Right lung (tissue), 5 donors: ENCODE data around the gene EME2. TPM values are rescaled to one million over a fixed set of nuclear protein-coding genes. Genes with fewer than 3 reads are reported as not detected.

ENCODE experiments used
- DNase-seq, 2 donors: peaks; one replicate each; pipeline ENCODE4 v3.0.0-alpha.2; 2013
- polyA plus RNA-seq, 5 donors: library from polyadenylated mRNA; unstranded; fragments of 120-200 nt; gene quantifications; one replicate each; pipeline versions ENCODE4 v1.2.1 to v1.2.3, GENCODE V29; 2013; ENCODE audit warnings: inconsistent platforms in 1 of 5, low replicate concordance in 1 of 5; ENCODE audit not compliant: insufficient read length in 5 of 5, insufficient read depth in 1 of 5

Gene EME2
- polyA plus RNA-seq, 5 donors = 6.7 to 10.5 (median 7.8) TPM

DNA sequence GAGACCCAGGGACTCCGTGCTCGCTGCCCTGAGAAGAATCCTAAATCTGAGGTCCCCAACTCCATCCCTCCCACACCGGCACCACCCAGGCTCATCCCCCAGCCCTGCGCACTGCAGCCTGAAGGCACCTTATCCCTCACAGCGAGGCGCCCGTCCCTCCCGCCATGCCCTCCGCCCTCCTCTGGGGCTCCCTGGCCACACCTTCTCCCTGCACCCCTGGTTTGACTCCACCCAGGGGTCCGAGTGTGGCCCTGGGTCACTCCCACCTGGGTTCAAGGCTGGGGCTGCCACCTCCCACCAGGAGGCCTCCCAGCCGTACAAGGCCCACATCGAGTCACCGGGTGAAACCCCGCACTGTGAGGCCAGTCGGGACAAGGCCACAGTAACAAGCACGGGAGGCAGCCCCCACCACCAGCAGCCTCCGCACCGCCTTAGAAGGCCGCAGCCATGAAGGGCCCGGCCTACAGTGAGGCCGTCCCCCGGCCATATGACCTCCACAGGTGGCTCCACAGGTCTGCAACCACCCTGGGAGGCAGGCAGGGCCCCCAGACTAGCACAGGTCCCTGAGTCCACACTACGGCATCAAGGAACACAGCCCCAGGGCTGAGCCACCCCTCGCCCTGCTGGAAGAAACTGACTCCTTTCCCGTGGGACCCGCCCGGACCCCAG lies 45.7 kb downstream of the EME2 start:
- no peak for DNase-seq

DNA sequence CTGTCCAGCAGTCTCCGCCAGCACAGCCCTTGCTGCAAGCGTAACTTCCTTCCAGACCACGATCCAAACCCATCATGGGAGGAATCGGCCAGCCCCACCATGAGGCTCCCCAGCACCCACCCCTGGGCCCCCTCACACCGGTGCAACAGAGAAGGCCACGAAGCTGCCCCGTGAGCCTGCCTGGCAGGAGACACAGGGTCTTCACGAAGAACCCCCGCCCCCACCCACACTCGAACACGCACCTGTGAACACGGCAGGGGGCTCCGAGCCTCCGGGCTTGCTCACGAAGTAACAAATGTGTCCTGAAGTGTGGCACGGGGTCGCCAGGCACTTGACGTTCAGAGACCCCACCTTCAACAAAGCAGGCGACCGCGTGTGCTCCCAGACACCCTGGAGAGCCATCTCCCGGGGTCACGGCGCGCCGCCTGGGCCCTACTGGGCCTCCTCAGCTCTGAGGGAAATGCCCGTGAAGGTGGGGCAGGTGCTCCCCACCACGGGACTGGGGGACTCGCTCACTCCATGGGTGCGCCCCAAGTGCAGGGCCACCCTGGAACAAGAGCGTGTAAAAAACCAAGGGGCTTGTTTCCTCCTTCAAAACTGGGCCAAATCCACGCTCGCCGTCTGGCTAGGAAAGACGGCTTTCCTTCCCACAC lies 46.4 kb downstream of the EME2 start:
- DNase-seq = no peak

DNA sequence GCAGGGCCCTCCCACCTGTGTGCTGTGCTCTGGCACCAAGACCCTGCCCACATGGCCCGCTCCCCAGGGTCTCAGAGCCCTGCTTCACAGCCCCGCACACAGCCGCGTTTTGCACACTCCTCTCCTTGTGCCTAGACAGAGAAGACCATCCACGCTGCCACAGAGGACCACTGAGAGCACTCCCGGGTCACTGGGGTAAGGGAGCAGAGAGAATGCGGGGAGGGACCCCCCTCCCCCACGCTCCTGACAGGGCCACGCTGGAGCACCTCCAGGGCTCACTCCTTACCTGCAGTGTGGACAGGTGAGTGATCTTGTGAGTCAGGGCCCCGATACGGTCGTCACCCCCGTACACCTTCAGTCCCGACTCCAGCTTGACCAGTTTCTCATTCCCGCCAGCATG lies 47.0 kb downstream of the EME2 start:
- no peak for DNase-seq

DNA sequence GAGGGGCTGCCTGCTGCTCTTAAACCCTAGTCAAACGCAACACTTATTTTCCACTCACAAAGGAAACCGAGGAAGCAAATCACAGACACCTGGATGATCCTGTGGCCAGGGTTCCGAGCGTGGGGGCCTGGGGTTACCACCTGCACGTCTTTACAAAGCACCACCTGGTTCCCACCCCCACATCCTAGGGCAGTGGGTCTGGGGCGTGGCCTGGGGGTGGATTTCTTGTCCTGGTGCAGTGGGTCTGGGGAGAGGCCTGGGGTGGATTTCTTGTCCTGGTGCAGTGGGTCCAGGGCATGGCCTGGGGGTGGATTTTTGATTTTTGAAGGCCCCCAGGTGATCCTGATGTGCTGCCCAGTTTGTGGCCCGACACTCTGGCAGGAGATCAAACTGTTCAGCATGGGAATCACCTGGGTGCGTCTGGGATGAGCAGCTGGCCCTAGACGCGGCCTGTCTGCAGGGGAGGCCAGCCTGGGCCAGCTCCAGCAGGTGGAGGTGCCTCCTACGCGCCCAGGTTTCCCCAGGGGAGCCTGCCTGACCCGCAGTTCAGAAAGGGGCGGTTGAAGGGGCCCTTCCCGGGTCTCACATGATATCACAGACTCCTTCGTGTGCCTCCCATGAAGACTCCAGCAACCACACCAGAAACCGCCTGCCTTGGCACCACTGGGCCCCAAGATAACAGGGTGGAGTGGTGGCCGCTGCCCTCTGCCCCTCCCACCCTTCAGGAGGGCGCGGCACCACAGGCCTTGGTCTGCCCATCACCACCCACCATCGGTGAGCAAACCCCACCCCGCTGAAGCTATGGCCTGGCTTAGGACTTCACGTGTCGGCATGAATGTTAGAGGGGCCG lies 47.7 kb downstream of the EME2 start:
- no peak for DNase-seq

DNA sequence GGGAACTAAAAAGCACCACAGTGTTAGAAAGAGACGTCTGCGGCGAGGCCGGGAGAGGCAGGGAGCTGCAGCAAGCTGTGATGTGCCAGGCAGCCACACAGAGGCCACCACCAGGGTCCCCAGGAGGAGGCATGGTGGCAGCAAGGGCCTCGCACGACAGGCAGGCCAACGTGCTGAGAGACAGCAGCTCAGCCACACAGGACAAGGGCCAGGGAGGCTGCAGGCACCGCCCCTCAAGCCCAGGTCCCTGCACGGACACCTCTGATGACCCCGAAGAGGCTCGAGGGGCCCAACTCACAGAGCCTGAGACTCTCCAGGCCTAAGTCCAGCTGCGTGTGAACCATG lies 48.3 kb downstream of the EME2 start:
- DNase-seq = no peak

DNA sequence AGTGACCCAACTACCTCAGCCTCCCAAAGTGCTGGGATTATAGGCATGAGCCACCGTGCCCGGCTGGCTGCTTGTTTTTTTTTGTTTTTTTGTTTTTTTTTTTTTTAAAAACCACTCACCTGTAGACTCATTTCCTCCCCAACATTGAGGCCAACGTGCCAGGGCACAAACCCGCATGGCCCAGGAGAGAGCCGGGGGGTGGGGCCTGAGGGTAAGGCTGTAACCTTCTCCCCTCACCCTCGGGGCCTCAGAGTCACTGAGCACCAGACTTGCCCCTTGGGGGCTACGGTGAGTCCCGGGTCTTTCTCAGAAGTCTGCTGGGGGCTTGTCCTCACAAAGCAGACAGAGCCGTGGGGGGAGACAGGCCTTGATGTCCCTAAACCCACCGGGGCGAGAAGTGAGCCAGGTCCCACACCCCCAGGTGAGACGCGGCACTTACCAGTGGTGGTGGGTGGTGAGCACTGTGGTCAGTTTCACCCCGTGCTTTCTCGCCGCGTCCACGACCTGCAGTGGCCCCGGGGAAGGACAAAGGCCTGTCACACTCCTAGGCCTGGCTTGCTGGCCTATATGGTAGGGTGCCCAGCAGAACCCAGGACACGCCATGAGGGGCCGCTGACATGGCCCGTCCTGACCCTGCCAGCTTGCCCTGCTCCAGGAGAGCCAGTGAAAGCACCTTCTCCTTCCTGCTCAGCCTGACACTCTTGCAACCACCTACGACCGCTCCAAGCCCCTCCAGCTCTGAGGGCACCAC lies 49.4 kb downstream of the EME2 start:
- DNase-seq = no peak

DNA sequence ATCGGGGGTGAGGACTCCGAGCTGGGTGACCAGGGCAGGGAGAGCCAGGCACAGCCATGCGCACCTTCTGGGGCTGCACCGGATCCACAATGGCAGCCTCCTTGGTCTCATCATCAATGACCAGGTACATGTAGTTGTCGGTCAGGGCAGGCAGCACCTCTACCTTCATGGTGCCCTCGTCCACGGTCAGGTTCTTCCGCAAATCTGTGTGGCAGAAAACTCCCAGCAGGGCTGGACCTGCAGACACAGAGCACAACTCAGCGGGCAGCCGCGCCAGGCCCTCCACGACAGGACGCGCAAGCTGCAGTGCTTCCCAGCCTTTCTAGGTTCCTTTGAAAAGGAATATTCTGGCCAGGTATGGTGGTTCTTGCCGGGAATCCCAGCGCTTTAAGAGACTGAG lies 50.2 kb downstream of the EME2 start:
- DNase-seq = no peak

DNA sequence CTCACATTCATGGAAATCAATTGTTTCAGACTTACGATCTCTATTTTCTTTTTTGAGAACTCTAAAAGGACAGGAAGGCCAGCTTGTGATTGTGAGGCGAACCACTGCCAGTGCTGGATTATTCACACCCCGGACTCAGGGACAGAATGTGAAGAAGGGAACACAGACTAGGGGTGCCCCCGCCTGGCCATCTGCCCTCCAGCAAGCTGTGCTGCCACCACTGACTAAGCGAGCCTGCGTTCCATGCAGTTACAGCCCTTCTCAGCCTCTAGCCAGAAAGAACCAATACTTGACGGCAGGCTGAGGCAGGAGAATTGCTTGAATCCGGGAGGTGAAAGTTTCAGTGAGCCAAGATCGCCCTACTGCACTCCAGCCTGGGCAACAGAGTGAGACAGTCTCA lies 51.2 kb downstream of the EME2 start:
- DNase-seq = peak in 1 of 2 donors; percentile 20

DNA sequence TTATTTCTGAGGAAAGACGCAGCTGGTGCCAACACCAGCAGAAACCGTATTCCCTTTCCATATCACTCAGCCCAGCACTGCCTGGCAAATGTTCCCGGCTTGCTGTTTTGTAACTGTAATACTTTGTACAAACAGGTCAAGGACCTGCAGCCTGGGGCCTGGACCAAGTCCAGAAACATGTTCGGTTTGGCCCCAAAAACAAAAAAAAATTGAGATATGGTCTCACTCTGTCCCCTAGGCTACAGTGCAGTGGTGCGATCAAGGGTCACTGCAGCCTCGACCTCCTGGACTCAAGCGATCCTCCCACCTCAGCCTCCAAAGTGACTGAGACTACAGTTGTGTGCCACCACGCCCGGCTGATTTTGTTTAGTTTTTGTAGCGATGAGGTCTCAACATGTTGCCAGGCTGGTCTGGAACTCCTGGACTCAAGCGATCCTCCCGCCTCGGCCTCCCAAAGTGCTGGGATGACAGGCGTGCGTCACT lies 52.8 kb downstream of the EME2 start:
- DNase-seq = no peak

Other genes starting within 250 kb of the EME2 start
- 10 to 100 TPM; 15.3 to 25.1 (median 17.9) TPM for gene TMEM204, start 239.1 kb upstream of the EME2 start, polyA plus RNA-seq
- 10 to 100 TPM; 26.8 to 36.6 (median 28.8) TPM for gene IFT140, start 160.7 kb upstream of the EME2 start, polyA plus RNA-seq
- 10 to 100 TPM; 19.7 to 27.7 (median 24.5) TPM for gene CRAMP1, start 160.4 kb upstream of the EME2 start, polyA plus RNA-seq
- 10 to 100 TPM; 64.2 to 77.3 (median 73.7) TPM for gene JPT2, start 94.5 kb upstream of the EME2 start, polyA plus RNA-seq
- gene MAPK8IP3, start 66.6 kb upstream of the EME2 start, polyA plus RNA-seq = 10 to 100 TPM; 45.3 to 74.0 (median 61.9) TPM
- 10 to 100 TPM; 16.6 to 56.6 (median 30.3) TPM for gene NME3, start 1.3 kb upstream of the EME2 start, polyA plus RNA-seq
- gene MRPS34, start 324 bp downstream of the EME2 start, polyA plus RNA-seq = 10 to 100 TPM; 51.5 to 82.1 (median 57.4) TPM
- gene SPSB3, start 9.8 kb downstream of the EME2 start, polyA plus RNA-seq = 10 to 100 TPM; 24.0 to 47.3 (median 35.9) TPM
- 10 to 100 TPM; 26.4 to 71.8 (median 40.8) TPM for gene NUBP2, start 10.2 kb downstream of the EME2 start, polyA plus RNA-seq
- 1 to 10 TPM; 1.1 to 4.2 (median 2.4) TPM for gene IGFALS, start 20.9 kb downstream of the EME2 start, polyA plus RNA-seq
- 10 to 100 TPM; 20.1 to 32.2 (median 26.6) TPM for gene HAGH, start 54.0 kb downstream of the EME2 start, polyA plus RNA-seq
- 10 to 100 TPM; 16.2 to 25.2 (median 16.9) TPM for gene FAHD1, start 54.4 kb downstream of the EME2 start, polyA plus RNA-seq
- gene MEIOB, start 99.4 kb downstream of the EME2 start, polyA plus RNA-seq = under 1 TPM; 0.23 to 0.86 (median 0.51) TPM
- gene HS3ST6, start 145.6 kb downstream of the EME2 start, polyA plus RNA-seq = under 1 TPM; 0.09 to 0.40 (median 0.18) TPM
- 10 to 100 TPM; 11.8 to 22.8 (median 14.9) TPM for gene MSRB1, start 170.4 kb downstream of the EME2 start, polyA plus RNA-seq
- gene RPL3L, start 181.9 kb downstream of the EME2 start, polyA plus RNA-seq = 1 to 10 TPM in 1 of 5 donors, under 1 TPM in 4; 0.05 to 2.0 (median 0.18) TPM
- gene NDUFB10, start 186.7 kb downstream of the EME2 start, polyA plus RNA-seq = 100 to 1,000 TPM in 1 of 5 donors, 10 to 100 TPM in 4; 78.0 to 123 (median 87.7) TPM
- 1,000 to 10,000 TPM; 2,201 to 2,837 (median 2,396) TPM for gene RPS2, start 192.0 kb downstream of the EME2 start, polyA plus RNA-seq
- gene RNF151, start 194.0 kb downstream of the EME2 start, polyA plus RNA-seq = under 1 TPM in 1 of 5 donors, not detected in 4; 0.13 TPM
- gene TBL3, start 199.2 kb downstream of the EME2 start, polyA plus RNA-seq = 10 to 100 TPM; 22.8 to 42.3 (median 28.9) TPM
- under 1 TPM in 4 of 5 donors, not detected in 1; 0.18 to 0.57 (median 0.39) TPM for gene NOXO1, start 208.7 kb downstream of the EME2 start, polyA plus RNA-seq
- gene GFER, start 211.4 kb downstream of the EME2 start, polyA plus RNA-seq = 10 to 100 TPM; 17.0 to 28.1 (median 21.1) TPM
- gene SYNGR3, start 217.2 kb downstream of the EME2 start, polyA plus RNA-seq = under 1 TPM; 0.46 to 0.80 (median 0.65) TPM
- 10 to 100 TPM; 11.9 to 32.1 (median 19.9) TPM for gene ZNF598, start 237.0 kb downstream of the EME2 start, polyA plus RNA-seq
- 1 to 10 TPM; 1.1 to 7.9 (median 2.3) TPM for gene NPW, start 247.0 kb downstream of the EME2 start, polyA plus RNA-seq